HG03378 (cell line): ENCODE measurements around the gene NRSN1.

Experiments
- ATAC-seq: cut with Tn5 transposase; IDR thresholded peaks from one replicate; pipeline ENCODE4 v1.9.1; 2021; ENCODE audit warnings: mild to moderate bottlenecking, moderate library complexity; ENCODE audit not compliant: unreplicated experiment

The NRSN1 gene, protein sequence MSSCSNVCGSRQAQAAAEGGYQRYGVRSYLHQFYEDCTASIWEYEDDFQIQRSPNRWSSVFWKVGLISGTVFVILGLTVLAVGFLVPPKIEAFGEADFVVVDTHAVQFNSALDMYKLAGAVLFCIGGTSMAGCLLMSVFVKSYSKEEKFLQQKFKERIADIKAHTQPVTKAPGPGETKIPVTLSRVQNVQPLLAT

DNA sequence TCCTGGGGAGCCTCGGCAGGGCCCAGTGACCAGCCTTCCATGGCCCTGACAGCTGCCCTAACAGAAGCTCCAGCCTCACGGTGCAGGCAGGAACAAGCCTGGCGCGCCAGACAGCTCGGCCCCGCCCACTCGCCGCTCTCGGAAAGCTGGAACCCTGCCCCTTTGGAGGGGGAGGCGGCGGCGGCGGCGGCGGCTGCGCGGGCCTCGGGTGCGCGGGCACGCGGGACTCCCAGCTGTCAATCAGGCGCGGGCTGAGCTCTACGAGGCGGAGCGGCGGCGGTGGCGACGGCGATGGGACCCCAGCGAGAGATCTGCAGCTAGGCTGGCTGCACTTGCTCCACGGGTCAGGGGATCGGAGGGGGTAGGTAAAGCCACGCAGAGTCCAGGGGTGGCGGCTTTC, at the start of gene NRSN1:
Gene NRSN1 (plus strand): TSS at position 236 of the 400 bp plus-strand sequence. CDS start 8,113 bp downstream, outside the sequence.
- no peak for ATAC-seq

DNA sequence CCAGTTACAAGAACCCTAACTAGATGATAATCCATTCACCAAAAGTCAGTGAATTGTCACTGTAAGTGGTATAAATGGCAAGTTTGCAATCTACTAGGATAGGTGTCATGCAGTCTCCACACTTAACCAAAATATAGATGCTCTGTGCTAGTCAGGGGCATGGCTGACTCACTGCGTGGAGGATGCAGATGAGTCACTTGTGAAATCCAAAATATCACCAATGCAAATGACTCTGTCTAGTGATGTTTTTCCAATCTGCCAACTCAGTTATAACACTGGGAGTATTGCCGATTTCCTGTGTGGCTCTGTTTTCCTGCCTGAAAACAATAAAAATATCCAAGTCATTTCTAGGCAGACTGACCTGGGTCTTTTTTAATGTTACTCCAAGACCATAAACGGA, 47.8 kb upstream of the NRSN1 start:
- no peak for ATAC-seq

DNA sequence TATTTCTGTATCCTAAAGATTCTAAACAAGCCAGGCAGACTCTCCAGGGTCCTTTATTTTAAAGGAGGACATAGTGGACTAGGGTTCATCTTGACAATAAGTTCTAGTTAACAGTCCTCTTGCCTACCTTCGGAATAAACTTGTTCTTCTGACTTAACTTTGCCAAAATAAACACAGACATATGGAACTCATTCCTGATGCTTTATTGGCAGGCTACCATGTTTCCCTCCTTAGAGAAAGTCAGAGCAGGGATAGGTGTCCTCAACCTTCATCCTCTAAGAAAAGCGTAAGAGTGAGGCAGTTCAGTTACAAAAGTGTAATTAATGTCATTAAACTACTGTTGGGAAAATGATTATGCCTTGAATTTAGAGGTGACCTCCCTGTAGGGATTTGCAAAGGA, 46.9 kb upstream of the NRSN1 start:
- ATAC-seq = no peak

DNA sequence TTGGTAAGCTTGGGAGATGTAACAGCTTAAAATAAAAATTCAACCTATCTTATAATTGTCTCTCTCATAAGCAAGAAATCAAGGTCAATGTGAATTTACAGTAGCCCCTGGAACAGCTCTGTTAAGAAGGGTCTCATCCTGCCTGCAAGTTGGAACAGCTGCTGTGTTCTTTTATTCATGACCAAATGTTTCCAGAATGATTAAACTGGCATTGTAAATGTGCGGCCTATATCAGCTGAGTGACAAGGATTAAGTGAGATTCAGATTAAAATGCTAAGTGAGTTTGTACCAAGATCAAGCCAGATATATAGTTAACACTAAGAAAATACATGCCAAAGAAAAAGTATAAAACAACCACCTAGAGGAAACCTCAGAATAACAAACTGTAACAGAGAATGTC, 45.3 kb upstream of the NRSN1 start:
- no peak for ATAC-seq

GRCh38 chr6:24089736-24090135, 36.3 kb upstream of the NRSN1 start:
- no peak for ATAC-seq

DNA sequence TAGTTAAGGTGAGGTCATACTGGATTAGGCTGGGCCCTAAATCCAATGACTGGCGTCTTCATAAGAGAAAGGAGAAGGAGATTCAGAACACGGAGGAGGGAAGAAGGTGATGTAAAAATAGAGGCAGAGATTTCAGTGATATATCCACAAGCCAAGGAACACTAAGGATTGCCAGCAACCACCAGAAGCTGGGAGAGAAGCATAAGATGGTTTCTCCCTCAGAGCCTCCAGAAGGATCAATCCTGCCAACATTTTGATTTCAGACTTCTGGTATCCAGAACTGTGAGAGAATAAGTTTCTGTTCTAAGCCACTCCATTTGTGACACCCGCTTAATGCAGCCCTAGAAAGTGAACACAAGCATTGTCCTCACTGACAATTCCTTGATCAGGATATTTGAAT, 33.6 kb upstream of the NRSN1 start:
- ATAC-seq = no peak

DNA sequence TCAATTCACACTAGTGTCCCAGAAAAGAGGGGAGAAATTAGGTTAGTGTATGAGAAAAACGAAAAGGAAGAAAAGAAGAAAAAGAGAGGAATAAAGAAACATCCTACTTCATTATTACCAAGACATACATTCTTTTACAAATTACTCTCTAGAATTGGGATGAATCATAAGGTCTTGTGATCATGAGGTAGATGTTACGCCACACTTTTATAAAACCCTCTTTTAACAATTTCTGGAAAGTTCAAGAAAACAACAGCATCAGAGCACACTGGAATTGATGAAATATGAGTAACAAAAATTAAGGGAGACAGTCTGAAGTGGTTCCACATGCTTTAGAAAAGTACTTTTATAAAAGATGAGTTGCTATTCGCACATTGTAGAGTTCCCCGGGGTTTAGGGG, 32.6 kb upstream of the NRSN1 start:
- ATAC-seq = no peak

- peak; percentile 70 for ATAC-seq
These were observed 26.8 kb upstream of the NRSN1 start for GRCh38 chr6:24099181-24099580.

- no peak for ATAC-seq
These were observed 25.8 kb upstream of the NRSN1 start for GRCh38 chr6:24100024-24100769.

GRCh38 chr6:24100770-24101155, 25.3 kb upstream of the NRSN1 start:
- no peak for ATAC-seq

DNA sequence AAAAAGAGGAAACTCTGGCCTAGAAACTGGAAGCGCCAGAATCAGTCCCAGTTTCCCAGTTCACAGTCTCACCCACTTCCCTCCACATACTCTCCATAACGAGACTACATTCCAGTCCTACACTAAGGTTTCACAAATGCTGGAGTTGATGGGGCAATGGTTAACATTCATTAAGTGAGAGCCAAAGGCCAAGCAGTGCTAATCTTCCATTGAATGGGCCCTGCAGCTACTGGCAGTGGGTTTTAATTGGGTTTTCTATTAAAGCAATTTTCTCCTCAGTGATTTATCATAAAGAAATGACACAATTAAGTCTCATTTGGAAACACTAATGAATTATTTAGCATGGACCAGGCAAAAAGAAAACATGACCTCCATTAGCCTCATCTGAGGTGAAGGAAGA, 20.8 kb upstream of the NRSN1 start:
- ATAC-seq = no peak

- ATAC-seq = no peak
These were observed 19.7 kb upstream of the NRSN1 start for GRCh38 chr6:24106291-24106690.

- ATAC-seq = no peak
These were observed 18.7 kb upstream of the NRSN1 start for GRCh38 chr6:24107294-24107693.

DNA sequence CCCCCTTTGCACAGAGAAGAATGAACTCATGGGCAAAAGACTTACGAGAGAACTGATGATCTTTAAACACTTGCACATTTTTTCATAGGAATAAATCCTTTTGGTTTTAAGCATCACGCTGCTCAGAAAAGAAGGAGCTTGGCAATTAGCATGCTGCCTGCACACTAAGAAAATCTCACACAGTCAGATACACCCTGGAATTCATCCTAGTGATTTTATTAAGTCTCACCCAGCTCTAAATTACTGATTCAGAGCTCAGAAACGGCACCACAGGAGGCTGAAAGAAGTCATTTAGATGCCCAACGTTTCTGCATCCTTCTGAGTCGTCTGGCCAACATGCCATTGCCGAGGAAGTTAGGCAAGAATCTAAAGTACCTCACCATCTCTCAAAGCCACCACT, 18.0 kb upstream of the NRSN1 start:
- ATAC-seq = no peak

GRCh38 chr6:24110417-24110816, 15.6 kb upstream of the NRSN1 start:
- ATAC-seq = no peak

DNA sequence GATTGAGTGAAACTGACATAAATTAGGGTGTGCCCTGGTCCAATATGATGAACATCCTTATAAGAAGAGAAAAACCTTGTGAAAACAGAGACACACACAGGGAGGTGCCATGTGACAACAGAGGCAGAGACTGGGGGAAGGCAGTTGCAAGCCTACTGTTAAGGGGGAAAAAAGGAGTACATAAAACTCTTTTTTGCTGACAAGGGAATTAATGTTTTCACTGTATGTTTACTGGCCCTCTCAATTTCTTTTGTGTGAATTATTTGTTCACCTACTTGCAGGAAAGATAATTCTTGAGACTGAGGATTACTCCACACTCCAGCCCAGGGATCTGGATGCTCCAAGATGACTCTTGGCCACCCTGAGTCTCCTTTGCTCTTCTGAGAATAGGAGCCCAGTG, 12.1 kb upstream of the NRSN1 start:
- ATAC-seq = no peak

DNA sequence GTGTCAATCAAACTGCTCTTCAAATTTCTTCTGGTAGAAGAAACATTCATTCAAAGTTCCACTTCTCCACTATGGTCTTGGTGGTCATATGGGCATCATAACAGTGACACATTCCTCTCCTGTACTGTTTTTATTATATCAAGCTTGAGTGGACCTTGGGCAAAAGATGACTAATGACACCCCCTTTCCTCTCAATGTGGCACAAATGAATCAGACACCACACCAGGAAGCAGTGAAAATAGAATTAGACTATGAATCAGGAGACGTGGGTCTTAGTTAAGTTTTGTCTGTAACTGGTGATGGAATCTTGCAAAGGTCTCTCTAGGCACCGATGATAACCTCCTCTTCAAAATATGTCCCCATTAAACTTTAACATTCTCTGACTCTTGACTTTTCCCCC, 9.0 kb upstream of the NRSN1 start:
- ATAC-seq = no peak

DNA sequence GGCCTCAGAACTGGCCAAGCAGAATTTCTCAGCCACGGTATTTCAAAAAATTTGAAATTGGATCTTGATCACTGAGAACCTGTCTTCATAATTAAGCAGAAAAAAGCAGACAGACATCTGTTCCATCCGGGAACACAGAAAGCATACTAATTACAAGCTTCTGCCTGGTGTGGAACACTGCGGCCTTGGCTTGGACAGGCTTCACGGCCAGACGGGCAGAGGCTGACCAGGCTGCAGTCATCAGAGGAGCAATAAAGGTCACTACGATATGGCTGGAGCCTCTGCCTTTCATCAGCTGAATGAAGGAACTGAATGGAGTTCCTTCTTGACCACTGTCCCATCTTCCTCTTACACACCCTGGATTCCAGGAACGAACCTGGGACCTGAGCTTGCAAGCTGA, 3.9 kb upstream of the NRSN1 start:
- no peak for ATAC-seq

DNA sequence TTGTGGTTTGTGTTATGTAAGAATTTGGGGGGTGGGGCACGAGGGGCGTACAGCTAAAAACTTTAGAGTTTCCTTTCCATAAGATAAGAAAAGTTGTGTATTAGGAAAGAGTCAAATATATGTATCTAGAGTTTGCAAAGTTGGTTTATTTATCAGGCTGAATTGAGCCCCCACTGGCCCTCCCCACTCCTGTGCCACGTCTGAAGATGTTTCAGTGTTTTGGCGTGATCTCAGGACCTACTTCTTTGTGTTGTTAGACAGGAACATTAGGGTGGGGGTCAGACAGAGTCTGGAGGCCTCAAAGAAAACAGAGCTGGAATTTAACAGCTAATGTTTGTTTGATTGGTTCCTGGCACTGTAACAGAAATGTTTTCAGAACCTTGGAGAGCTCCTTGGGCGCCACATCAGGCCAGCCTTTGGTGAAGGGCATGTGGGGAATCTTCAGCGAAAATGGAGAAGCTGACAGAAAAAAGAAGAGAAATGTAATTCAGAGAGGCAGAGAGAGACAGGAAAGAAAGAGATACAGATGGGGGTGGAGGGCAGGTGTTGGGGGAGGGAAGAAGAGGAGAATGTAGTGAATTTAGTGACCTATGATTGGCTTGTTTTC, 674 bp downstream of the NRSN1 start:
- no peak for ATAC-seq

- ATAC-seq = no peak
These were observed 1.3 kb downstream of the NRSN1 start for GRCh38 chr6:24127316-24127715.

GRCh38 chr6:24131751-24132150, 5.7 kb downstream of the NRSN1 start:
- ATAC-seq = no peak

- no peak for ATAC-seq
These were observed 13.1 kb downstream of the NRSN1 start for GRCh38 chr6:24139080-24139479.
